ENCODE results near the gene TRIM31.

TRIM31 gene

DNA sequence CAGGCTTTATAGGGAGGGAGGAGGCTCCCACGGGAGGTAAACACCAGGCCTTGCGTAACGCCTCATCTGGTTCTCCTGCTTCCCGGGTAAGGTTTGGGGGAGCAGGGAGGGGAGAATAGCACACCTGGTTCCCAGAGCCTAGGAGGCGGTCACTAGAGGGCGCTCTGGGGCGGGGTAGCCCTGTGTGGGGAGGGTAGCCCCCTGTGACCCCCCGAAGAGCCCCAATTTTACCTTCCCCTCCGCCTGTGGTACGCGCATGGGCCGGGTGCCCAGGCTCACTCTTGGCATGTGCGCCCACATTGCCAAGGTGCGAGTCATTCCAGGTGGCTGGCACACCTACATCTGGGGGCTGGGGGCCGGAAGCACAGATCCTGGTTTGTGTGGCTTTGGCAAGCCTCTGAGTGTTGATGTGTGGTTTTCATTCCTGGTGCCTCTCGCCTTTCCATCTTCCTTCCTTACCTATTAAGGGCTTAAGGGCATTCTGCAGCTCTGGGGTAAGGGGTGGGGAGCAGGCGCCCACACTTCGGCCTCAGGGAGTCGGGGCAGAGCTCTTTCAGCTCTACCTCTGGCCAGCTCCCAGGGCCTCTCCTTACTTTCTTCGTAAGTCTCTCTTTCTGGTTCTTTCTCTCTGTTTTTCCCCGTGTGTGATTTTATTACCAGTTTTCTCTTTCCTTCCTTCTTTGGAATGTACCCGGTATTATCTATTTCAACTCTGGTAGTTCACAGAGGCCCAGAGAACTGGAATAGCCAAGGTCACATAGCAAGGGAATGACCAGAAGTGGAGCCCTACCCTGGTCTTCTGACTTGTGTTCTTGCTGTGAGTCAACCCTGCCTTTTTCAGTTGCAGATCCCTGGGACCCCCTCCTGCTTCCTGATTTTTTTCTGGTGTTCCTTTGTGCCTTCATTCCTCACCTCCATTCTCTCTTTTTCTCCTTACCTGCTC lies 36.8 kb downstream of the TRIM31 start:
- DNase-seq (ENCODE audit: low read depth in 2 of 2) = no peak

DNA sequence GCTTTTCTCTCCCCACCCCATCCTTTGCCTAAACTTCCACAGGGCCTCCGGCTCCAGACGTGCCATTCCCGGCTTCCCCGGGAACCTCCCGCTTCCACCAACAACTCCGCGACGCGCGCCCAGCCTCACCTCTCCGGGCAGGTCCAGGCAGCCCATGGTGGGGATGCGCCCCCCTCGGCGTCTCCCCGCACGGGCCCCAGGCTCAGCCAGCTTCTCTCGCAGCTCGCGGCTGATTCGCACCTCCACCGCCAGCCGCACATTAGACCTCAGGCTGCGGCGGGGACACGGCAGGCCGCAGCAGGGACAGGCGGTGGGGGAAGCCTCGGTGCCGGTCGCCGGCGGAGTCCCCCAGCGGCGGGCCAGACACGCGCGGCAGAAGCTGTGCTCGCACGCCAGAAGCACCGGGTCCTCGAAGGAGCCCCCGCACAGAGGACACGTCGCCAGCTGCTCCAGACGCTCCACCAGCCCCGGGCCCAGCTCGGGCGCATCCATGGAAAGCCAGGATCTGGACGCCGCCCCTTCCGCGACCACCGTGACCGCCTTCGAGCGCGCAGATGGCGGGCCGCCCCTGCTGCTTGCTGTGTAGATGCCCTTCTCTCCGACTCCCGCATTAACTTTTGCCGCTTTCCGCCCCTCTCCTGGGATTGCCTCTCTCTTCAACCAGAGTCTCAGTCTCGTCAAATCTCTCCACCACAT lies 37.6 kb downstream of the TRIM31 start, which contains the start of gene RNF39:
TSS of gene RNF39 (minus strand) at position 676 of the 696 bp plus-strand sequence. CDS start at position 492, 184 bp downstream.
- DNase-seq (ENCODE audit: low read depth in 2 of 2) = no peak

DNA sequence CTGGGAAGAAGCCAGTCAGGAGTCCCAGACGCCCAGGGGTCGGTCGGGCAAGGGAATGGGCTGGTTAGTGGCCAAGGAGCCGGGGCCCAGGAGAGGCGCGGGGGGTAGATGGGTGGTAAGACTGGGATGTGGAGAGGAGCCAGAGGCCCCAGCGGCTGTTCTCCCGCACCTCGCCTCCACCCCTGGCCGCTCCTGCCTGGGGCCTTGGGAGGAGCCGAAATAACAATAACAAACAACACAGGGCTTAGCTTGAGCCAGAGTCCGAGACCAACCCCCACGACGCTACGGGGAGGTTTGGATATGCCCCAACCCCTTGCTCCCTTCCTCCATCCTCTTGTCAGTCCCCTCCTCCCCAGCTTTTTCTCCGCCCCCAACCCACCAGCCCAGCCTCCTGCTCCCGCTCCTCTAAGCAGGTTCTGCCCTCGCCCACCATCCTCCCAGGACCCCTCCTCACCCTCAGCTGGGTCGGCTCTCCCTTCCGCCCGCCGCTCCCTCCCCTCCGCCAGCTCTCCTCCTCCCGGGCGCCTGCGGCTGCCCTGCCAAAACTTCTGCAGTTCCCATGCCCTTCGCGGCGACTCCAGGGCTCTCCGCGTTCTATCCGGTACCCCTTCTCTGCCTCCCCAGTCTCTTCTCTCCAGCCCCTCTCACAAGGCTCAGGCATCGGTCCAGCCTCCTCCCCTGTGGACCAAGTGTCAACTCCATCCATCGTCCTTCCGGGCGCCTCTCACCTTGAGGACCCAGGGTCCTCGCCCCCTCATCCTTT lies 38.4 kb downstream of the TRIM31 start:
- DNase-seq (ENCODE audit: low read depth in 2 of 2) = no peak

DNA sequence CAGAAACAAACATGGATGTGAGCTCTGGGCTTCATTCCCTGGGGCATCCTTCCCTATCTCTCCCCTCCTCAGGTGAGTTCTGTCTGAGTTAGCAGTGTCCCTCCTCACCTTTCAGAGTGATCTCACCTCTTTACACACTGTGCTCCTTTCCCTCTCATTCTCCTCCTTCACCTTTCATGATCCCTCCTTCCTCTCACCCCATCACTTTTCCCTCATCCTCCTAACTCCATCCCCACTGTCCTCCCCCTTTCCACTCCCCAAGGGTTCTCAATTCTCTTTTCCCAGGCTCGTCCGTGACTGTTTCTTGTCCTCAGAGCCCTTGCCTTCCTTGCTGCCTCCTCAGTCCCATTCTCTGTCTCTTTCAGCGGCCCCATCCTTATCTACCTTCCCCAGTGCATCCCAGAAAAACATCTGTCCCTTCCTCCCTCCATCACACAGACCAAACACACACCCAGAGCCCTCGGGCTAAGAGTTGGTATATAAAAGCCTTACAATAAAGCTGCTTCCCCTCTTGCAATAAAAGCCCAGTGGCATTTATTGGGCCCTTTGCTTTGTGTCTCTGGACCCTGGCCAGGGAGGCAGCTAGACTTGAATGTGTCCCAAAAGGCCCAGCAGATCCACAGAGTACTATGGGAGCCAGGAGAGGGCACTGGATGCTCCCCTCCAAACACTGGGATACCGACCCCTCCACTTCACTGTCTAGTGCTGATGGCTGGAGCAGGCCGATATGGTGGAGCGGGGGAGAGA lies 39.2 kb downstream of the TRIM31 start:
- no peak for DNase-seq (ENCODE audit: low read depth in 2 of 2)

DNA sequence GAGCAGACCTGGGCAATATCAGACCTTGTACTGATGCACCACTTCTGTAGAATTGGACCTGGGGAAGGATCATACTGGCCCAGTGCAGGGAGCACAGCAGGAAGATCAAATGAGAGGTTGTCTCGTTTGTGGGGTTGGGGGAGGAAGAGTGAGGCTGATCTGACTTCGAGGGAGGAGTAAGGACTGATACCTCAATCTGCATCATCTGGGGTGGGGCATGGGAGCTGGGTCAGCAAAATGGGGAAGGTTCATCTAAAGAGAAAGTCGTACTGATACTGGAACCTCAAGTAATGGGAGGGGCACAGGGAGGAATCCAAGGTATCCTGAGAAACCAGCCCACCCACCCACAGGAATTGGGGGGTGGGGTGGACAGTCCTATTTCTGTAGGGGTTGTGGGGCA lies 41.0 kb downstream of the TRIM31 start:
- DNase-seq (ENCODE audit: low read depth in 2 of 2) = no peak

DNA sequence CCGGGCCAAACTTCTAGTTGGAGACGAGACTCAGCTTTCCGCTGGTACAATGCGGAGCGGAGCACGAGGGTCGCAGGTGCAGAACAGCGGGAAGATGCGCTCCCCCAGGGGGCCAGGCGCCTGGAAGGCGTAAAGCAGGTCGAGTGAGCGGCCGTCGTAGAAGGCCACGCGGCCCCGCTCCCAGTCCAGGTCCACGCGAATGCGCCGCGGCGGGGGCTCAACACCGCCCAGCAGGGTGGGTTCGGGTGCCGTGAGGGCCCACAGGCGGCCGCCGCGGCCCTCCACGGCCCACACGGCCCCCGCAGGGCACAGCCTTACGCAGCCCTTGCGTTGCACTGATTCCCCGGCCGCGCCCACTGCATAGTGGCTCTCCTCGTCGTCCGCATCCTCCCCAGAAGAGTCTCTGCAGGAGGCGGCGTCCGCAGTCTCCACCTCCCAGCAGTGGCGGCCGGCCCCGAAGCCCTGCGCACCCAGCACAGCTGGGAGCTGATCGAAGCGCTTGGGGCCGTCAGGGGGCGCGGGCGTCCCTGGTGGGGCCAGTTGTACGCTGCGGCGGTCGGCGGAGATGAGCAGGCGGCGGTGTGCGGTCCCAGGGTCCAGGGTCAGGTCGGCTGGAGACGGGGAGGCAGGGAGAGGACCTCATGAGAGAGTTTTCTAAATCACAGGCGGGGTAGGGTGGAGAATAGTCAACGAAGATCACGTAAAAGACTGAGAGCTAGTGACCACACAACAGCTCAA lies 41.6 kb downstream of the TRIM31 start:
- DNase-seq (ENCODE audit: low read depth in 2 of 2) = no peak

DNA sequence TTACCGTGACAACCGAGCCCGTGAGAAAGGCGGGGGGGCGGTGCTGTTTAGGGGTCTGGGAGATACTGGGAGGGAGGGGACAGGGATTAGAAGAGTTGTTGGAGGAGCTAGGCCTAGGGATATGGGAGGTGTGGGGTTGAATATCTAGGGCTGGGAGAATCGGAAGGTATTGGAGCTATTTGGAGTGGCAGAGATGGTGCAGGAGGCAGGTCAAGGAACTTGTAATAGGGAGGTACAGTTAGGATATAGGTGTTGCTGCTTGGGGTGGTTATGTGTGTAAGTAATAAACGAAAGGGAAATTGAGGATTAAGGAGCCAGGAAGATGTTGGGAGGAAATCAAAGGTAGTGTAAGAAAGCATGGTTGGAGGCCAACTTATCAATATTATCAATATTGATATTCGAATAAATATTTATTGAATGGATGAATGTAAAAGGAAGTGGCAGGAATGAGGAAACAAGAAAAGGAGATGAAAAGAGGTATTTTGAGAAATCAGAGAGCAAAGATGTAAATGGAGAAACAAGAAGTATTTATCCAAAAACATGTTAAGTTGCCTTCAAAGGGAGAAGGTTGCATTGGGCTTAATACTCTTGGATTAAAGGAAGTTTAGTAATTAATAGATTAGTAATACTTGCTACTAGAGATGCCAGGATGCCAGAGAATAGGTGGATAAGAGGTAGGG lies 45.3 kb downstream of the TRIM31 start:
- DNase-seq (ENCODE audit: low read depth in 2 of 2) = no peak

DNA sequence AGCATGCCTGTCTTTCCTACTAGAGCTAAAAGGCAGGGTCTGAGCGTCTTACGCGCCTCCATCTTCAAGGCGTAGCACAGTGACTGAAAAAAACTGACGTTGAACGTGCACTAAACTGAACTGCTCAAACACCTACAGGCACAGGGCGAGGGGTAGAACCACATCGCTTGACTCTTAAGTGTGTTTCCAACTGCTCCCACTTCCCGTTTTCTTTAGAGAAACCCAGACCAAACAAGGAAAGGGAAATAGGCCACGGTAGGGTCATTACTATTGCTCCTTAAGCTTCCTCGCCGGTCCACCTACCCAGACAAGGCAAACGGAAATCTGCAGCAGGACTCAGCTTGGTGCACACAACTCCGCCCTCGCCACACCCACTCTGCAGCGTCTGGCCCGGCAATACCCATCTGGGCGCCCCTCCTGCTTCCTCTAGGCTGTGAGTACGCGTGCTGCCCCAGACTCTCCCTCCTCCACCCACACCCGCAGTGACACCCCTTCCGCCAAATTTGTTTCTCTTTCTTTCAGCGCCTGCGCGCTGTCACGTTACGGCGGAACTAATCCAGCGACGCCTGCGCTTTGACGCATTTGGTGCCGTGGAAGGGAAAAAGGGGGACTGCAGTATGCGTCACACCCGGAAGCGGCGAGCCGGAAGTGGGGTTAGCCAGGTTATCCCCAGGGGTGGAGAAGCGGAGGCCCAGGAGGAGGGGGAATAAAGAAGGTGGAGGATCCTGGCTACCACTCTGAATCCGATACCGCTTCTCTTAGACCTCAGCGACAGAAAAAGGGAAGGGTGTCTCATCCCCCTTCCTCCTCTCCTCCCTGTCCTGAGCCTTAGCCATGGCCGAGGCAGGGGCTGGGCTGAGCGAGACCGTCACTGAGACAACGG lies 46.1 kb downstream of the TRIM31 start, which contains the start of gene PPP1R11:
TSS of gene PPP1R11 (plus strand) at position 622 of the 883 bp plus-strand sequence. CDS start at position 835, 213 bp downstream.
- DNase-seq (ENCODE audit: low read depth in 2 of 2) = peak; percentile 93 to 98

DNA sequence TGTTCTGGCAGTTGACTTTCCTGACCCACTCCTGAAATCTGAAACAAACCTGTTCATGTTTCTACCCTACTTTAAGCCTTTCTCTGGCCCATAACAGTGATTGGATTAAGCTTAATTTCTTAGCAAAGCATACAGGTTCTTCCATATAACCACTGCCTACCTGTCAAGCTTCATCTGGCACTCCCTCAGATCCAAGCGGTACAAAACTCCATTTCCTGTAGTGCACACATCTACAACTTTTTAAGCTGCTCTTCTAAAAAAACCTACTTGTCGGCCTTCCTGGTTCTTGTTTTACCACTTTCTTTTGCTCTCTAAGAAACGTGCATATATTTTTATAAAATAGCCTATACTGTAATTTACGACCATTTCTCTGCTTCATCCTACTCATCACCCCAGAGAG lies 46.8 kb downstream of the TRIM31 start:
- no peak for DNase-seq (ENCODE audit: low read depth in 2 of 2)

DNA sequence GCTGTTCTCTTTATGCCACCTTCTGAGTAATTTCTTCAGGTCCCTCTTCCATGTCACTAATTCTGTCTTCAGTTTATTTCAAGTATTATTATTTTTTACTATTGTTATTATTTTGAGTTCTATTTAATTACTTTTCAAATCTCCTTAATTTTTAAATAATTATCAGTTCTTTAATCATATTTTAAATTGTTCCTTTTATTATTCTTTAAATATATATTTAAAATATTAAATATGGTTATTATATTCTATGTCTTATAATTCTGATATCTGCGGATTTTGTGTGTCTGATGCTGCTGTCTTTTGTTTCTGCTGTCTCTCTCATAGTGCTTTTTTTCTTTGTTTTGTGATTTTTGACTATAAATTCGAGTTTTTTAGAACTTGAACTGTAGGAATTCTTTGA lies 49.6 kb downstream of the TRIM31 start:
- DNase-seq (ENCODE audit: low read depth in 2 of 2) = no peak

DNA sequence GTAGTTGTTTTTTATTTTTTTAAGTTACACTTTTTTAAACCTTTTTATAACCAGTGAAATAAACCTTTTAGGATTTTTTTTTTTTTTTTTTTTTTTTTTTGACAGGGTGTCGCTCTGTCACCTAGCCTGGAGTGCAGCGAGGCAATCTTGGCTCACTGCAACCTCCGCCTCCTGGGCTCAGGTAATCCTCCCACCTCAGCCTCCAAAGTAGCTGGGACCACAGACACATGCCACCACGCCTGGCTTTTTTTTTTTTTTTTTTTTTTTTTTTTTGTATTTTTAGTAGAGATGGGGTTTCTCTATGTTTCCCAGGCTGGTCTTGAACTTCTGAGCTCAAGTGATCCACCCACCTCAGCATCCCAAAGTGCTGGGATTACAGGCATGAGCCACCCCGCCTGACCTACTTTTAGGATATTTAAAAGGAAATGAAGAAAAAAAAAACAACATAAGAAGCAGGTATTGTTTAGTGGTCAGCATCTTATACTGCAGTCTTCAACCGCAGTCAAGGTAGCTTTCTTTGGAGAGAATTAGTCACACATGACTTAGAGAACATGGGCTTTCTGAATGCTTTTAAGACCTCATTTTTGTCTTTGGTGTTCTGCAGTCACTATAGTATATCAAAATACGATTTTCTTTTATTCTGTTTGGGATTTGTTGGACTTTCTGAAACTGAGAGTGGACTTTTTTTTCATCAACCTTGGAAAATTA lies 50.3 kb downstream of the TRIM31 start:
- DNase-seq (ENCODE audit: low read depth in 2 of 2) = no peak

DNA sequence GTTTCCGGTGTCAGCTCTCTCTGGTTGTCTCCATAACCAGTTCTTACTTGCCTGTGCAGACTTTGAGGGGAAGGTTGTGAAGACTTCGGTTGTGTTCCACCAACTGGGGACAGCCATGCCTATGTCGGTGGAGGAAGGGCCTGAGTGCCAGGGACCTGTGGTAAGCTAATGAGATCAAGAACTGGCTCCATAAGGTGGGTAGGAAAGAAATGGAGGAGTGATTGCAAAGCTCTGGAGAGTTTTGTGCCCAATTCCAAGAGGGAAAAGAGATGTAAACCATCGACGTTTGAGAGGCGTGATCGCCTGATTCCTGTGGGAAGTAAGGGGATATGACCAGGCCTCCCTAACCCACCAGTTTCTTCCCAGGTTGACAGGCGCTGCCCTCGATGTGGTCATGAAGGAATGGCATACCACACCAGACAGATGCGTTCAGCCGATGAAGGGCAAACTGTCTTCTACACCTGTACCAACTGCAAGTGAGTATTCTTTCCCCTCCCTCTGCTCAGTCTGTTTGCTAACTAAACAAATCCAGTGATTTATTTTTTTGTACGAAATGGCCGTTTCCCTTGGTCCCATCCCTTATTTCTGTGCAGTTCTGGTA lies 50.9 kb downstream of the TRIM31 start:
- no peak for DNase-seq (ENCODE audit: low read depth in 2 of 2)

DNA sequence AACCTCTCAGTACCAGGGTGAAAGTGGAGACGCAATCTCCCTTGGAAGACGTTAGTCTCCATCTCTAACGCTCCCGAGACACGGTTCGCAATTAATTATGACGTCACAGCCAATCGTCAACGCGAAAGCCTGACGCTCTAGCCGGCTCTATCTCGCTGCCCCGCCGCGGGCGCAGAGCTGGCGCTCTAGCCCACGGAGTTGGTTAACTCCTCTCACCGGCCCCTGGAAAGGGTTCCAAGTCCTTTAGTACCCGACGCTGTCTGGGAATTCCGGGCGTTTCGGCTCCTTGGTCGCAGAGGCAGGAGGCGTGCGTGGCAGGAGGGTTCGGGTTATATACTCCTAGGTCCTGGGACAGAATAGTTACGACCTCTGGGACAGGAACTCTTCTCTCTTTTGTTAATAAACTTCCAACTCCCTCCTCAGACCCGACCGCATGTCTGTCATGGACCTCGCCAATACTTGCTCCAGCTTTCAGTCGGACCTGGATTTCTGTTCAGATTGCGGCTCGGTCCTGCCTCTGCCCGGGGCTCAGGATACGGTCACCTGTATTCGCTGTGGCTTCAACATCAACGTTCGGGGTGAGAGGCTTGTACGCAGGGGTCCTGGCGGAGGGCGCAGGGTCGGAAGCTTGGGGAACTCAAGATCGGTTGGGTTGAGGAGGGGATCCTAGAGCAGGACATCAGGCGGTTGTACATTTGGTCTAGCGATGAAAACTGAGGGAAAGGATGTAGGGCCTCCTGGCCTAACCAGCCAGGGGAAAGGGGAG lies 51.6 kb downstream of the TRIM31 start, which contains the start of gene POLR1H:
TSS of gene POLR1H (plus strand) at position 174 of the 766 bp plus-strand sequence. CDS start at position 434, 260 bp downstream.
- peak; percentile 70 to 76 for DNase-seq (ENCODE audit: low read depth in 2 of 2)

DNA sequence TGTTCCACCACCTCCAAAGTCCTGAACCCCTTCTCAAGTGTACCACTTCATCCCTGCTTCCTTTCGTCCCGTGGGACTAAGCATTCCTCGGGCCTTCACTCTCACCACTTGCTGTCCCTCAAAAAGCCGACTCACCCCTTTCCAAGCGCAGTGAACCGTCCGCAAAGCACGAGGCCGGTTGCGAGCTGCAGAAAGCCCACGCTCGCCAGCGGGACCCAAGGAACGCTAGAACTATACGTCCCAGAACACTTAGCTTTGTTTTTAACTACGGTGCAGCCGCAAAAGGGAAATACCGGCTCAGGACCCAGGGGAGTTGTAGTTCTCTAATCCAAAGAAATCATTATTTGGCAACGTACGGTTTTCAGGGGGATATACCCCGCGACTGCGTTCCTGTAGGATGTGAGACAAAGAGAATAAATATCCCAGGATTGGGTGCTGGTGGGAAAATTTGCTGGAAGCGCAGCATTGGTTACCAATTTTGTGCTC lies 52.2 kb downstream of the TRIM31 start:
- peak in 1 of 2 donors; percentile 26 for DNase-seq (ENCODE audit: low read depth in 2 of 2)

DNA sequence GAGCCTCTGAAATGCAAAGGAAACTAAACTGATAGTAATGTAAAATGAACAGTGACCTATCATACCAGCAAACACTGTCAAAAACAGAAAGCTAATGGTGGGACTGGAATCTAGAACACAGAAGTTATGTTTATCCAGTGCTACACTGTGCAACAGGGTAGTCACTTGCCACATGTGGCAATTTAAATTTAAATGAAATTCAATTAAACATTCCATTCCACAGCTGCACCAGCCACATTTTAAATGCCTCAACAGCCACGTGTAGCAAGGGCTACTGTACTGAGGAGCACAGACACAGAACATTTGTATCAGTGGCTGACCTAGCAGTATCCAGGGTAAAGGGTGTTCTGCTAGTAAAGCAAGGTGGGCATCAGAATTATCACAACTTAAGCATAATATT lies 57.4 kb downstream of the TRIM31 start:
- no peak for DNase-seq (ENCODE audit: low read depth in 2 of 2)

DNA sequence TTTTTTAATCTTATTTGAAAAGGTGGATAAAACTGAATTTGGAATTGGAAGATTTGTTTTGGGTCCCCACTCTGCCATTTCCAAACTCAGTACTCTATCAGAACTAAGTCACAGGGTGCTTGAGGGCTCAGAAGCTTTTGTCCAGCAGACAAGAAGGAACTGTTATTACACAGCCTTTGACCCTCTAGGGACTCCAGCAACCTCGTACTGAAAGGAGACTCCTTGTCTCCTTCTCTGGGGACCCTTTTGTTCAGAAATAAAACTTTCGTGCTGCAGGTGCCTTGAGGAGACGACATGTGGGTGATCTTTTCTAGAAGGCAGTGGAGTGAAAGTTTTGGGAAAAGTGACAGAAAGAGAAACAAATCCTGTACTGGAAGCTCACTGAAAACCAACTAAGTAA lies 59.2 kb downstream of the TRIM31 start:
- no peak for DNase-seq (ENCODE audit: low read depth in 2 of 2)
